Ascending aorta (tissue), 2 donors: Measurements from ENCODE around the gene SLC35E4. TPM values are rescaled to one million over a fixed set of nuclear protein-coding genes. Genes with fewer than 3 reads are reported as not detected.

Experiments
- DNase-seq, 2 donors: peaks; one replicate each; pipeline ENCODE4 v3.0.0-alpha.2; 2019; ENCODE audit warnings: low spot score in 2 of 2
- H3K27ac ChIP-seq, 2 donors: fragments of 200-600 bp; sonication (generic); one replicate each; pipeline ENCODE4 v1.5.1; 2016 to 2017; ENCODE audit warnings: mild to moderate bottlenecking in 1 of 2
- H3K27me3 ChIP-seq: fragments of 200-600 bp; sonication (generic); one replicate; pipeline ENCODE4 v1.5.1; 2017
- H3K36me3 ChIP-seq, 2 donors: fragments of 200-600 bp; sonication (generic); one replicate each; pipeline ENCODE4 v1.5.1; 2016
- H3K4me1 ChIP-seq, 2 donors: fragments of 200-600 bp; sonication (generic); one replicate each; pipeline ENCODE4 v1.5.1; 2016 to 2017; ENCODE audit warnings: mild to moderate bottlenecking in 1 of 2
- H3K4me3 ChIP-seq, 2 donors: fragments of 200-600 bp; sonication (generic); one replicate each; pipeline ENCODE4 v1.5.1; 2016 to 2017; ENCODE audit warnings: mild to moderate bottlenecking in 1 of 2
- H3K9me3 ChIP-seq, 2 donors: fragments of 200-600 bp; sonication (generic); one replicate each; pipeline ENCODE4 v1.5.1; 2016
- intact Hi-C: fragments of 100-400 bp; cut with DNase I; formaldehyde crosslinking; loops from one replicate; pipeline ENCODE4 v1.15.1; 2023
- total RNA-seq: library from RNA; depleted of rRNA; stranded (reverse); fragments of >200 nt; gene quantifications from one replicate; pipeline ENCODE4 v1.1.0, GENCODE V29; 2016
- TF ChIP-seq, protein P1 (sequence below), 3 experiments: fragments of 200-600 bp in 2 of 3; fragments of 450-650 bp in 1 of 3; sonication (generic) in 2 of 3; IDR thresholded peaks; one replicate each; pipeline ENCODE4 v1.5.1; 2016 to 2019; ENCODE audit warnings: antibody characterized with exemption in 3 of 3, mild to moderate bottlenecking in 1 of 3, moderate library complexity in 1 of 3

SLC35E4 gene
- total RNA-seq, 1 donor from 2014 or later: 38.1 TPM

DNA sequence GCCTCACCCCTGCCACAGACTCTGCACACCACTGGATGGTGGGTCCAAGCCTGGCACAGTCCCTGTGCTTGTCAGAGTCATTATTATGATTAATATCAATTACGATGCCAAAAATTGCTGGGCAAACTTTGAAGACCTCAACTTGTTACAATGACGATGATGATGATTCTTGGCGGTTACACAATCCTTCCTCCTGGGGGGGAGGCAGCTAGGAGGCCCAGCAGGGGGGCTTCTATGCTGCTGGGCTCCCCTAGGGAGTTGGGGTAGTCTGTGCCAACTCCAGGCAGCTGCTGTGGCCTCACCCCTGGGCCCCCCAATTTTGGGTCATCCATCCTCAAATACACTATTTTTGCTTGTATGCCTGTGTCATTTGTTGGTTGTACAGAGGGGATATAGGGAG is 12.0 kb downstream of the SLC35E4 start:
- H3K4me1 ChIP-seq: no peaks in the 10 kb centered on the region
- H3K4me3 ChIP-seq: no peak overlapping the region
- DNase-seq: no peak
- H3K27me3 ChIP-seq: no peaks in the 10 kb centered on the region
- H3K36me3 ChIP-seq: peaks cover 0 to 6% of the 10 kb centered on the region in 2 donors
- H3K9me3 ChIP-seq: no peaks in the 10 kb centered on the region
- intact Hi-C loops: no loop called here
- H3K27ac ChIP-seq: no peak overlapping the region
- TF ChIP-seq, protein P1, sequence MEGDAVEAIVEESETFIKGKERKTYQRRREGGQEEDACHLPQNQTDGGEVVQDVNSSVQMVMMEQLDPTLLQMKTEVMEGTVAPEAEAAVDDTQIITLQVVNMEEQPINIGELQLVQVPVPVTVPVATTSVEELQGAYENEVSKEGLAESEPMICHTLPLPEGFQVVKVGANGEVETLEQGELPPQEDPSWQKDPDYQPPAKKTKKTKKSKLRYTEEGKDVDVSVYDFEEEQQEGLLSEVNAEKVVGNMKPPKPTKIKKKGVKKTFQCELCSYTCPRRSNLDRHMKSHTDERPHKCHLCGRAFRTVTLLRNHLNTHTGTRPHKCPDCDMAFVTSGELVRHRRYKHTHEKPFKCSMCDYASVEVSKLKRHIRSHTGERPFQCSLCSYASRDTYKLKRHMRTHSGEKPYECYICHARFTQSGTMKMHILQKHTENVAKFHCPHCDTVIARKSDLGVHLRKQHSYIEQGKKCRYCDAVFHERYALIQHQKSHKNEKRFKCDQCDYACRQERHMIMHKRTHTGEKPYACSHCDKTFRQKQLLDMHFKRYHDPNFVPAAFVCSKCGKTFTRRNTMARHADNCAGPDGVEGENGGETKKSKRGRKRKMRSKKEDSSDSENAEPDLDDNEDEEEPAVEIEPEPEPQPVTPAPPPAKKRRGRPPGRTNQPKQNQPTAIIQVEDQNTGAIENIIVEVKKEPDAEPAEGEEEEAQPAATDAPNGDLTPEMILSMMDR (IDR thresholded peaks at IDR 0.05): no peak

GRCh38 chr22:30648825-30649224 is 13.2 kb downstream of the SLC35E4 start:
- peak overlapping the region in 1 of 2 donors; percentile 34 for H3K27ac ChIP-seq
- H3K27me3 ChIP-seq: no peaks in the 10 kb centered on the region
- TF ChIP-seq, protein P1 (IDR thresholded peaks at IDR 0.05): no peak
- no peak for DNase-seq
- peaks cover 0 to 6% of the 10 kb centered on the region in 2 donors for H3K36me3 ChIP-seq
- H3K9me3 ChIP-seq: no peaks in the 10 kb centered on the region
- H3K4me3 ChIP-seq: no peak overlapping the region
- H3K4me1 ChIP-seq: no peaks in the 10 kb centered on the region
- intact Hi-C loops: no loop called here

- peak; percentile 27 to 80 for DNase-seq
- Histone ChIP-seq H3K4me1 (no peaks in the 10 kb centered on the region), H3K4me3 (no peak overlapping the region), H3K36me3 (peaks cover 0 to 9% of the 10 kb centered on the region in 2 donors), H3K27ac (peak overlapping the region in 1 of 2 donors; percentile 34), H3K27me3 (no peaks in the 10 kb centered on the region), H3K9me3 (no peaks in the 10 kb centered on the region)
- TF ChIP-seq, protein P1 (IDR thresholded peaks at IDR 0.05): no peak
- intact Hi-C loops: no loop called here
Measured at GRCh38 chr22:30649430-30650007, 13.9 kb downstream of the SLC35E4 start.

GRCh38 chr22:30650508-30651116 is 15.0 kb downstream of the SLC35E4 start:
- Histone ChIP-seq H3K36me3 (peaks cover 0 to 9% of the 10 kb centered on the region in 2 donors), H3K27ac (no peak overlapping the region), H3K4me3 (no peak overlapping the region), H3K4me1 (no peaks in the 10 kb centered on the region), H3K9me3 (no peaks in the 10 kb centered on the region), H3K27me3 (no peaks in the 10 kb centered on the region)
- TF ChIP-seq, protein P1 (IDR thresholded peaks at IDR 0.05): no peak
- no peak for DNase-seq
- intact Hi-C loops: no loop called here

DNA sequence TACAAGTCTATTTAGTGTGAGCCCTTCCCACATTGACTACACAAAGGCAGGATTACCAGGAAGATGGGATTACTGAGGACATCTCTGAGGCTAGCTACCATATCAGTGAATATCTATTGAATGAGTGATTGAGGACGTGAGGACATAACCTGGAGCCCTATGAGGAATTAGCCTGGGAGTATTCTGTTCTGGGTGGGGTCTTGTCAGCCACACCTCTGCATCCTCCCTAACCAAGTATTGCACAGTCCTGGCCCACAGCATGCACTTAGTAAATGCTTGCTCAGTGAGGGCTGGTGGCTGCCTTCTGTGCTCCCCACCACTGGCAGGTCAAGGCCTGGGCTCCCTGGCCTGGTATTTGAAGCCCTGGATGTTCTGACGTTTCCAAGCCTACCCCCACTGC is 17.3 kb downstream of the SLC35E4 start:
- H3K27ac ChIP-seq: no peak overlapping the region
- no peaks in the 10 kb centered on the region for H3K4me1 ChIP-seq
- H3K4me3 ChIP-seq: no peak overlapping the region
- no peaks in the 10 kb centered on the region for H3K27me3 ChIP-seq
- peaks cover 0 to 3% of the 10 kb centered on the region in 2 donors for H3K36me3 ChIP-seq
- DNase-seq: no peak
- TF ChIP-seq, protein P1 (IDR thresholded peaks at IDR 0.05): no peak
- H3K9me3 ChIP-seq: no peaks in the 10 kb centered on the region
- intact Hi-C loops: no loop called here
